ENCODE results near the gene KIRREL3.

Gene KIRREL3

DNA sequence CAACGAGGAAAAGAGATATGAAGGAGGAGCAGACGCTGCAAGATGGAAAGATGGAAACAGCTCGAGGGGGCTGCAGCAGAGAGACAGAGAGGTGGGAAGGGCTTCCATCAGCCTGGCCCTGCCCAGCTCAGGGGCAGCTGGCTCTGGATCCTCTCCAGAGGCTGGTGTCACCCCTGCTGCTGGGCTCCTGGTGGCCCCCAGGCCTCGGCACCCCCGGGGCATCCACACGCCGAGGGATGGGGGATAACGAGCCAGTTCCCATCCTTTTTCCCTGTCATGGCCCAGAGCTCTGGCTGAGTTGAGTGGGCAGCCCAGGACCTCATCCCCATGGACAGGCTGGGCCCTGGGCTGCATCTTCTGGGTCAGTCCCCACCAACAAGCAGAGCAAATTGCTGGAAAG, 542.8 kb downstream of the KIRREL3 start:
- DNase-seq (ENCODE audit: low read depth) = no peak
- H3K4me3 ChIP-seq (ENCODE audit: control insufficient read depth, low read depth, low read length) = no peak overlapping the region
- no peak for TF ChIP-seq CTCF (IDR thresholded peaks at IDR 0.05; ENCODE audit: control insufficient read depth, insufficient read depth, low read depth, low read length, missing control alignments)

DNA sequence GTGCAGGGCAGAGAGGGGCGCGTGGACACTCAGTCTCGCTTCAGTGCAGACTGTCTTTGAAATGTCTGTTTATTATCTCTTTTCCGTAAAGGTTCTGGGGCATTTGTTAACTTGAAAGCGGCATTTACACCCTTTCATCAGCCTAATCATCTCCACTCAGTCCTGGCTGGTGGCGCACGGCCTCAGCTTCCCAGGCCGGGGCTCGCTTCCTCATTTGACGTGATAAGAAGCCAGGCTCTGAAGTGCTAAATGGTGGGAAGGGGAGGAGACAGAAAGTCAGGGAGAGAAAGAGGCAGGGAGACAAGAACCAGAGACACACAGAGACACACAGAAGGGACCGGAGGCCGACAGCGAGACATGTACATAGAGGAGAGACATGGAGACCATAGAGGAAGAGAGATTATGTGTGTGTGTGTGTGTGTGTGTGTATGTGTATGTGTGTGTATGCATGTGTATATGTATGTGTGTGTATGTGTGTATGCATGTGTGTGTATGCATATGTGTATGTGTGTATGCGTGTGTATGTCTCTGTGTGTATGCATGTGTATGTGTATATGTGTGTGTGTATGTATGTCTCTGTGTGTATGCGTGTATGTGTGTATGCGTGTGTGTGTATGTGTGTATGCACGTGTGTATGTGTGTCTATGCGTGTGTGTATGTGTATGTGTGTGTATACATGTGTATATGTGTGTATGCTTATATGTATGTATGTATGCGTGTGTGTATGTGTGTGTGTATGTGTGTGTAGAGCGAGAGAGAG, 543.6 kb downstream of the KIRREL3 start:
- H3K4me3 ChIP-seq (ENCODE audit: control insufficient read depth, low read depth, low read length) = no peak overlapping the region
- TF ChIP-seq CTCF (IDR thresholded peaks at IDR 0.05; ENCODE audit: control insufficient read depth, insufficient read depth, low read depth, low read length, missing control alignments) = no peak
- DNase-seq (ENCODE audit: low read depth) = no peak

DNA sequence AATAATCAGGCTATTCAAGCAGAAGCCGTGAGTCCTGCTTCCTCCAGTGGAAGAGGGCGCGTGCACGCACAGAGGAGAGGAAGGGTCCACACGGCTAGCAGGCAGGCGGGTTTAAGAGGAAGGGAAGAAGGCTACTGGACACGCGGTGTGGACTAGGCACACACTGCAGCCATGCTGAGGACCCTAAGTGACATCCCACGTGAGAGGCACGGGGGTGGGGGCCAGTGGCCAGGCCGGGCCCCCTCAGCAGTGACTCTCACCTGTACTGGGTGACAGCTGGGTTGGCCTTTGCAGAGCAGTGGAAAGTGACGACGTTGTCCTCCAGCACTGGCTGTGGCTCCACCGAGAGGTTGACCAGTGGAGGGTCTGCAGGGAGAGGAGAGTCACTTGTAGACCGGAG, 544.5 kb downstream of the KIRREL3 start:
- no peak for TF ChIP-seq CTCF (IDR thresholded peaks at IDR 0.05; ENCODE audit: control insufficient read depth, insufficient read depth, low read depth, low read length, missing control alignments)
- no peak overlapping the region for H3K4me3 ChIP-seq (ENCODE audit: control insufficient read depth, low read depth, low read length)
- no peak for DNase-seq (ENCODE audit: low read depth)

- no peak overlapping the region for H3K4me3 ChIP-seq (ENCODE audit: control insufficient read depth, low read depth, low read length)
- TF ChIP-seq CTCF (IDR thresholded peaks at IDR 0.05; ENCODE audit: control insufficient read depth, insufficient read depth, low read depth, low read length, missing control alignments) = no peak
- no peak for DNase-seq (ENCODE audit: low read depth)
Measured at GRCh38 chr11:126452241-126453101, 548.1 kb downstream of the KIRREL3 start.

GRCh38 chr11:126451211-126451802, 549.3 kb downstream of the KIRREL3 start:
- DNase-seq (ENCODE audit: low read depth) = no peak
- no peak for TF ChIP-seq CTCF (IDR thresholded peaks at IDR 0.05; ENCODE audit: control insufficient read depth, insufficient read depth, low read depth, low read length, missing control alignments)

DNA sequence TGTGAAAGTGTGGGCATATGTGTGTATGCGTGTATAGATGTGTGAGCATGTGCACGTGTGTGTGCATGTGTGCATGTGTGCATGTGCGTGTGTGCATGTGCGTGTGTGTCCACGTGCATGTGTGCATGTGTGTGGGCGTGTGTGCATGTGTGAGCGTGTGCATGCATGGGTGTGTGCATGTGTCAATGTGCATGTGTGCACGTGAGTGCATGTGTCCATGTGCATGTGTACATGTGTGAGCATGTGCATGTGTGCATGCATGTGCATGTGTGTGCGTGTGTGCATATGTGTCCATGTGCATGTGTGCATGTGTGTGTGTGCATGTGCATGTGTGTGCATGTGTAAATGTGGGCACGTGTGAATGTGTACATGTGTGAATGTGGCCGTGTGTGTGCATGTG, 549.8 kb downstream of the KIRREL3 start:
- no peak for TF ChIP-seq CTCF (IDR thresholded peaks at IDR 0.05; ENCODE audit: control insufficient read depth, insufficient read depth, low read depth, low read length, missing control alignments)

More at GRCh38 chr11:126451211-126451802, 549.3 kb downstream of the KIRREL3 start:
- no peak overlapping the region for H3K4me3 ChIP-seq (ENCODE audit: control insufficient read depth, low read depth, low read length)

More for the DNA sequence above, 549.8 kb downstream of the KIRREL3 start:
- no peak overlapping the region for H3K4me3 ChIP-seq (ENCODE audit: control insufficient read depth, low read depth, low read length)
- DNase-seq (ENCODE audit: low read depth) = no peak
